ENCODE results near the gene MAP7.

Gene MAP7

DNA sequence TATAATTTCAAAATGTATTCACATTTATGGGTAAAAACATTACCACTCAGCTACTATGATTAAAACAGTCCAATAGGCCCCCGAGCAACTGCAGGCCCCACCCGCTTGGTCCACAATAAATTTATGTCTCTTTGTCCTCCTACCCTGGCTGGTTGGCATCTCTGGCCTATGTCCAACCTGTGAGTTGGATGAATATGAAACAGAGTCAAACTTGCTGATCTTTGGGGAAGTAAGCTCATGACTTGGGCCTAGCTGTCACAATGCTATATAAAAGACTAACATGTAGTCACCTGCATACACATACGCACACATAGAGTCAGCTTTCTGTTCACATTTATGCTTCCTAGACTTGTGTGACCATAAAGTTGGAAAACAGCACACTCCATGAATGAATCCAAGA, 20.5 kb downstream of the MAP7 start:
- DNase-seq (ENCODE audit: low read depth) = no peak

DNA sequence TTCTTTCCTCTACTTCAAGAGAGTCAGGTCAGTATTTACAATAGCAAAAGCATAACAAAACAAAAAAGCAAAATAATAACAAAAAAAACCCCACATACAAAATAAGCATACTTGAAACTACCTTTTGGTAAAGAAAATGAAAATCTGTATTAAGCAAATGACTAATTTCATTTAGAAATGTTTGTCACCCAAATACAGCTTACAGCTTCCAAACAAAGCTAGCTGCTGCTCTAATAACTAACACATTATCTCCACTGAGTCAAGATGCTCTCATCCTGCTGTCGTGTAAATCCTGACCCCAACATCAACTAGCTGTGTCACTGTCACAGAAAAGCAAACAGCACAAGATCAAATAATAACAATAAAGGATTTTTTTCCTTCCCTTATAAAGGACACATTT, 21.7 kb downstream of the MAP7 start:
- no peak for DNase-seq (ENCODE audit: low read depth)

DNA sequence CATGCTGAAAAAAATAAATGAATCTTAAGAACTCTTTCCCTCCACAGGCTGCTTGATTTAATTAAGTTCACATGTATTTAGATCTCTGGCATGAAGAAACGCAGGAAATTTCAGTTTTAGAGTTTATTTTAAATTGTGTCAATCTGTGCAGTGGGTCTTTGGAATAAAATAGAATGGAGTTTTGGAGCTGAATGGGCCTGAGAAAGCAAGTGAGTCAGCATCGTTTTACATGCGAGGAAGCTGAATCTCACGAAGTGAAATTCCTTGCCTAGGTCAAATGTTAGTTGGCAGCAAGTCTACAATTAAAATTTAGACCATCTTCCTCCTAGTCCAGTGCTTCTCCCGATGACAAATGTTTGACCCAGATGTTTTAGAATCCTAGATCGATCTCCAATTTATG, 22.4 kb downstream of the MAP7 start:
- no peak for DNase-seq (ENCODE audit: low read depth)

DNA sequence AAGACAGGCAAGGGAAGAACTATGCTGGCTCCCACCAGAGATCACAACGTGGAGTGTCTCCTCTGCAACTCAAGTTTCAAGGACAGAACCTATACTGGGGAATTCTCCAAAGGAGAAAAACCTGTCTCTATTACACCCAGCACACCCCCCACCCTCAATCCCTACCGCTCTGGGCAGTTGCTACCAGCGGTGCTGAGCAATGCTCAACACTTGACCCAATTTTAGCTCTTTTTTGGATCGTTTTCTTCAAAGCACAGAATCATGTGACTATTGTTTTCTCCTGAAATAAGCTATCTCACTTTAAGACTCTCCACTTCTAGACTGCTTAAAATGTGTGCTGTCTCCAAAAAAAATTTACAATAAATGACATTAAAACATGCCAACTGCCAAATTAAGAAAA, 23.3 kb downstream of the MAP7 start:
- no peak for DNase-seq (ENCODE audit: low read depth)

DNA sequence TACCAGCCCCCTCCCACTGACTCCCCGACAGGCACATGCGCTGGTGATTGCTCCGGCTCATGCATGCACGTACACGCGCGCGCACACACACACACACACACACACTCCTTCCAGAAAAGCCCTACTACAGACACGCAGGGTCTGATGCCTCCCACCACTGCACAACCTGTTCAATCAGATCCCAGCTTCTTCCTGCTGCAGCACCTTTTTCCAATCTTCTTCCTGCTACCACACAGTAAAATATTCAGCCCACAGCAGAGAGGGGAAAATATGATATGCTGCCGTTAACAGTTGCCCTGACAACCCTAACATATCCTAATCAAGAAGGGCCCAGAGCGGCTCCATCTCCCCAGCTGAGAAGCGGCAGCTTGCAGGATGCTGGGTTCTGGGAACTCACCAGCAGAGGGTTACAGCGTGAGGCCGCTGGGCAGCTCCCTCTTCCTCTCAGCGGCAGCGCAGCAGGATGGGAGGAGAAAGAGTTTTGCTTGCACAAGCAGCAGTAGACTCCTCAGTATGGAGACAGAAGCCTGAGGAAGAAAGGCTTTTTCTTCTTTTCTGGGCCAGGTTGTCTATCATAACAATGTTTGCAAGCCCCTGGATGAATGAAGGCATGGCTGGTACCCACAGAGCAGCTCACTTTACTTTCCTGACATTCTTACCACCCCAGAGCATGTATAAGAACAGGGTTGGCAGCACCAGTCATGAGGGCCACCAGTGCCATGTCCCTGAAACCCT, 23.9 kb downstream of the MAP7 start:
- DNase-seq (ENCODE audit: low read depth) = no peak

DNA sequence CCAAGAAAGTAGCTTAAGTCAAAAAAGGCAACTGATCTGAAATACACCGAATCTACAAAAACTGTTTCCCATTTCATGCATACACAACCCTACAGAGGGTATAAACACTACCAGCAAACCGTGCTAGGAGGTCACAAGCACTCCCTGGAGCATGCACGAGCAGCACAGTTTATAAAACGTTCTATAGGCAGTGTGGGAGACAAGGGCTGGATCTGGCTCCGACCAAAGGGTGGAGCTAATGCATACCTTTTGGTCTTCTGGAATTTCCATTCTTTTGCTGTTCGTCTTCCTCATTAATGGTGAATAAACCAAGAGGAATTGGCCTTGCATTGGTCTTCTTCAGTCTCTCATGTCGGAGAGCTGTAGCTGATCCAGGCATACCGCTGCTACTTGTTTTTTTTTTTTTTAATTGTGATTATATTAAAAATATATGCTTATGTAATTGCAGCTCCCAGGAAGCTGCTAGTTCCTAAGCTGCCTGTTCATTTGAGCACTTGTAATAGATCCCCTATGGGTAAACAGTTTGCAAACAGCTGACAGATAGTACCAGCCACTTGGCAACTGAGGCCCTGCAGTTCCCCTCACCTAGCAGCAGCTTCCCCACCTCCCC, 24.5 kb downstream of the MAP7 start:
- no peak for DNase-seq (ENCODE audit: low read depth)

DNA sequence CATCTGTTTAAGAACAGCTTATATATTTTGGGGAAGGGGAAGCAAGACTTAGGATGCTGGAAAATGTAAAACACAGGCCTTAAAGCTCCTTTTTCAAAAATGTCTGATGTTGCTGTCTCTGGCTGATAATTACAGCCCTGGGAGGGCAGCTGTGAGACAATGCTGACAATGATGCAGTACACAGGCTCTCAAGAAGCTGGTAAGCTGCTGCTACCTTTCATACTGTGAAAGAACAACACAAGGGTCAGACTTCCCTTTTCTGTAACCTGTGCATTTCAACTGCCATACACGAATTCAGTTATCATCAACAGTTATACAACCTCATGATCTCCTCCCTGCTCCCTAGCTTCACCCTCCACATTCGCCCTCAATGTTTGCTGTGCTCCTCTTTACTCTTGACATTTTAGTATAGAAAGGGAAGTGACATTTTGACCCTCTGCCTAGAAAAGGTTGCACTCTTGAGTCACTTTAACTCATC, 25.2 kb downstream of the MAP7 start:
- DNase-seq (ENCODE audit: low read depth) = no peak

DNA sequence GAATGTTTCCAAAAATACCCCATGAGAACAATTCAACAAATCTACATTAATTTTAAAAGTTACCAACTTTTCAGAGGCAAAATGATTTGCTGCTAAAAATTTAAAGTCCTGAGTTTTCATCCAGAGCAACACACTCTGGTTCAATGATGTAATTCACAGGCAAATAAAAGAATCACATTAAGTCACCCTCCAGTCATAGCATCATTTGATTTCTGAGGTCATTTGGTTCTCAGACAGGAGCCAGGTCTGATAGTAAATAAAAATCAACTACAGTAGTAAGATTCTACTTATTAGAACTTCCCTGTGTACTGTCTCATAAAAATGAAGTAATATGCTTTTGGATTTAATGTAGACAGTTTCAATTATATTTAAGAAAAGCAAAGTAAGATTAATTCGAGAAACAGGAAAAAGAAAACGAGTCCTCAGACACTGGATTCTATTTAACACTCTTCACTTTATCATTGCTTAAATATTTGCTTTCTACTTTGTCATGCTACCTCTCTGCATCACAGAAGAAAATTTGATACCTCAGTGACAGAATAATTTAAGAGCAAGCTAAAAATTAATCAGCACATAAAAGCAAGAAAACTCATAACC, 25.8 kb downstream of the MAP7 start:
- no peak for DNase-seq (ENCODE audit: low read depth)

DNA sequence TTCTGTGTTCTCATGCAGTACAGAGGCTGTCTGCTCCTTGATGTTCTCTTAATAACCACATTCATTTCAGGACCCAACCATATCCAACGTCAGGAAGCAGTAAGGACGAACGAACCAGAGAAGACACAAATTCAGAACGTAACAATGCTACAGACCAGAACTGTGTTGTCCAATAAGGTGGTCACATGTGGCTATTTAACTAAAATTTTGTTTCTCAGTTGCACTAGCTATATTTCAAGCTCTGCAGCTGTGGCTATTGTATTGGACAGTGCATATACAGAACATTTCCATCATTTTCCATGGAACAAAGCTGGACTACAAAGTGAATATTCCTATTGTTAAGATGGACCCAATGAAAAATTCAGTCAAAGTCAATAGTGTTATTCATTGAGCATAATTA, 27.0 kb downstream of the MAP7 start:
- no peak for DNase-seq (ENCODE audit: low read depth)

DNA sequence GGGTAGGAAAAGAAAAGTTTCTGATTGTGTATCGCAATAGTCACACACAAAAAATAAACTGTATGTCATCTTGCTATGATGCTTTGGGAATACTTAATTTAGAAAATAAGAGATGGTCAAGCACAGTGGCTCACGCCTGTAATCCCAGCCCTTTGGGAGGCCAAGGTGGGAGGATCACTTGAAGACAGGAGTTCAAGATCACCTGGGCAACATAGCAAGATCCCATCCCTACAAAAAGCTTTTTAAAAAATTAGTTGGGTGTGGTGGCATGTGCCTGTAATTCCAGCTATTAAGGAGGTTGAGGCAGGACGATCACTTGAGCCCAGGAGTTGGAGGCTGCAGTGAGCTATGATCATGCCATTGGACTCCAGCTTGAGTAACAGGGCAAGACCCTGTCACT, 27.6 kb downstream of the MAP7 start:
- no peak for DNase-seq (ENCODE audit: low read depth)

DNA sequence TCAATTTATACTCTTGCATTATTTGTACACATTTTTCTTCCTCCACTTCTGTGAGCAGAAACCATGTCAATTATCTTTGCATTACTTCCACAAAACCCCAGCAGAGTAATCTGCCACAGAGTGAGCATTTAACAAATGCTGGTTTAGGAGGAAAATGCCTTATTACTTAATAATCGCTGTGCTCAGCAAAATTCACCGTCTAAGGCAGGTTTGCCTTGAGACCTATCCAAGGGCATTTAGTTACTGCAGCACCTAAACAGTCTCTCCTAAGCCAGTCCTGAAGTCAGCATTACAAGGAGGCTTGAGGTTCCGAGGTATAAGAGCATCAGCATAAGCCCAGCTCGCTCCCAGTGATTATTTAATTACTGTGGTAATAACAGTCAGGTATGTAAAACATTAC, 28.3 kb downstream of the MAP7 start:
- no peak for DNase-seq (ENCODE audit: low read depth)

DNA sequence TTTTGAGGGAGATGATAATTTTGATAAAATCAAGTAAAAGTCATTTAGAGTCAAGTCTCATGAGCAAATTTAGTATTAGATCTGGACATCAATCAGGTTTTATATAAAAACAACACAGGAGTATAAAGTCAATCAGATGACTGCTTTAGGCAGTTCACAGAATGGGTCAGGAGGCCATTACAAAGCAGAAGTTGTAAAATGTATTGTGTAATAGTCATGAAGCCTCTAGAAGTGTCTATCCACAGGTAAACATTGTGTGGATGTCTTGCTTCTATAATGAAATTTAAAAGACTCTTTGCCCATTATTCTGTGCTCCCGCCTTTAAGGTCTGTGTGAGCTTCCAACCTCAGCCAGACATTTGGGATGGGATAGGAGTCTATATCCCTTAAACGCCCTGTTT, 28.8 kb downstream of the MAP7 start:
- DNase-seq (ENCODE audit: low read depth) = no peak

DNA sequence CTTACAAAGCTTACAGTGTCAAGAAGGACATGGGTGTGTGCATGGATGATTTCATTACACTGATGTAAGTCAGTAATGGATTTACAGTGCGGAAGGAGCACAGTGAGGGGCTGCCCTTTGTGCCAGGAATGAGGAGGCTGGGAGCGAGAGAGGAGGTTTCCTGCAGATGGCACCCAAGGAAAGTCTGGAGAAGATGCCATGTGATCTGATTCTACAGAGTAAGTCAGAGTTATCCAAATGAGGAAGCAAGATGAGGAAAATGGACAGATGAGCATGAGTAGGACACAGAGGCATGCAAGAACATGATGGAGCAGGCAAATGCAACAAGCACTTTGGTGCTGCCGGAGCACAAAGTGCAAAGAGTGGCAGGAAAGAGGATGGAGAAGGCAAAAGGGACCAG, 29.7 kb downstream of the MAP7 start:
- no peak for DNase-seq (ENCODE audit: low read depth)

DNA sequence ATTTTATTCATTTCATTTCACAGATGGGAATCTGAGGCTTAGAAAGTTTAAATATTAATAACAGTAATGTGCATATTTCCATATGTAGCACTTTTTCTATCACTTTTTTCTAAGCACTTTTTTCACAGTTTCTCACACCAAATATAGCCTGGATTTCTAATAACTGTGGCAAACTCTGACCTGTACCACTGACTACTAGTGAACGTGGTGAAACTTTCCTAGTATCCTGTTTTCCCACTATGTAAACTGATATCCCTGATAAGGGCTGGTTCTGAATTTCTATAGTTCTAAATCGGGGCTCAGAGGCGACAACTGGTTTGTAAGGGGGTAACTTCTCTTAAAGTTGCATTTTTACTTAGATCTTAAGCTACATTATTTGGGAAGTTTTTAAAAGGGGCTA, 32.6 kb downstream of the MAP7 start:
- no peak for DNase-seq (ENCODE audit: low read depth)

DNA sequence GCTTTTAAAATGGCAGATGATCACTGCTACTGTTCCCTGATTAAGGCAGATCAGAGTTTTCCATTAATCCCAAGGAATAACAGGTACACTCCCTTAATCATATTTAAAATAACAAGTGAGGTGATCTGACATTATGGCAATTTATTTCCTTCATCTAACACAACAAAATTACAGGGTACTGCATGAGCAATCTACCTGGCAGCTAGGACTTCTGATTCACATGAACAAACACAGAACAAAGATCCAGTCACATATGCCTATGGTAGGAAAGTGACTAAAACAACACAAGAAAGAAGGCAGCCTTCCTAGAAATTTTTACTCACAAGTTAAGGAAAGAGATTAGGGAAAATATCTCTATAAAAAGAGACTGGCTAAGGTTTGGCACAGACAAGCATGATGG, 33.2 kb downstream of the MAP7 start:
- DNase-seq (ENCODE audit: low read depth) = no peak

DNA sequence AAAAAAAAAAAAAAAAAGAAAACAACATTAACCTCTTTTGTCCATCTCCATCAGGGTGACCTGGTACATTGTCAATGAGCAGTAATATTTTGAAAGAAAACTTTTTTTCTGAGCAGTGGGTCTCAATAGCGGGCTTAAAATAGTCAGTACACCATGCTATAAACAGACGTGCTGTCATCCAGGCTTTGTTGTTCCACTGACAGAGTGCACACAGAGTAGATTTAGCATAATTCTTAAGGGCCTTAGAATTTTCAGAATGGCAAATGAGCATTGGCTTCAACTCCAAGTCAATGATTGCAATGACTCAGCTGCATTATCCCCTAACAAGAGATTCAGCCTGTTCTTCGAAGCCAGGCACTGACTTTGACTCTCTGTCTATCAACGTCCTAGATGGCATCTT, 35.6 kb downstream of the MAP7 start:
- DNase-seq (ENCODE audit: low read depth) = no peak

DNA sequence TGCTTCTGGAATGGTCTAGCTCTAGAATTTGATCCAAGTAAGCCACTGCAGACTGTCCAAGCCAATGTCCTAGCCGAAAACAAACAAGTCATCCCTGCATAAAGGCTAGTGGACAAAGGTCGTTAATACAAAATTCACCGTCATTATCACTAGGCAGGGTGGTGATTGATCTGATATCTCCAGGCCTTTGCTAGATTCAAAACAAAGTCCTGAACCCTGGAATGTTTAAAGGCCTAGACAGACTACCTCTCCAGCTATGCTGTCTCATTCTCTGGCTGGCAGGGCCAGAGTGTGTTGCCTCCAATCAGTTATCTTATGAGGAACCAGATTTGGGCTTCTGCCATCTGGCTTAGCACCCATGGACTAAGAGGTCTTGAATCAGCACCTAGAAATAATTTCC, 38.3 kb downstream of the MAP7 start:
- no peak for DNase-seq (ENCODE audit: low read depth)

DNA sequence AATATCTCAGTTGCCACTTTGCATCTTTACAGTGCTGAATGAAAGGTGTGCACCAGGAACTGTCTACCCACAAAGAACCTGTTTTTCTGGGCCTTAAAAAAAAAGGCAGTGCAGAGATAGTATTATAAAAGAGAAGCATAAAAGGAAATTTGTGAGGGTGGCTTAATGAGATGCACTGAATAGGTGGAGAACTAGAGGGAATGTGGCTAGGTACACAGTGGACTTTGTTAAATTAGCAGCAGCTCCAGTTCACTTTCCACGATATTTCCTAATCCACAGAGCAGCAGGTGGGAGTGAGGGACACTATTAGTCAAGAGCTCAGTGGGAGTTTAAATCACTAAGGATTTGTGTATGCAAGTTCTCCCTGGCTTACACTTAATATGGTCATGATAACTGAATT, 38.8 kb downstream of the MAP7 start:
- DNase-seq (ENCODE audit: low read depth) = no peak

DNA sequence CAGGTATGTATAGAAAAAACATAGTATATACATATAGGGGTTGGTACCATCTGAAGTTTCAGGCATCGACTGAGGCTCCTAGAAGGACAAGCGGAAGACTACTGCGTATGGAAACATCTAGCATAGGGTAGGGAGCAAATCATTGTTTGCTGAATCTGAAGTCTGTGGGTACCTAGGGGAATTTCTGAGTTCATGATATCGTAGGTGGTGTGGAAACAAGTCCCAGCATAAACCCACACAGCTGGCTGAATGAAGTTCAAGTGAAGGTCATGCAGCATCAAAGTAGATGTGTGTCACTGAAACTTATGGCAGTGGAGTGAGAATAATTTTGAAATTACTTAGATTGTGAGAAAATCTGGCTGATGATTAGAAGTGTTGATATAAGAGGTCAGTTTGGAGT, 39.4 kb downstream of the MAP7 start:
- DNase-seq (ENCODE audit: low read depth) = no peak

DNA sequence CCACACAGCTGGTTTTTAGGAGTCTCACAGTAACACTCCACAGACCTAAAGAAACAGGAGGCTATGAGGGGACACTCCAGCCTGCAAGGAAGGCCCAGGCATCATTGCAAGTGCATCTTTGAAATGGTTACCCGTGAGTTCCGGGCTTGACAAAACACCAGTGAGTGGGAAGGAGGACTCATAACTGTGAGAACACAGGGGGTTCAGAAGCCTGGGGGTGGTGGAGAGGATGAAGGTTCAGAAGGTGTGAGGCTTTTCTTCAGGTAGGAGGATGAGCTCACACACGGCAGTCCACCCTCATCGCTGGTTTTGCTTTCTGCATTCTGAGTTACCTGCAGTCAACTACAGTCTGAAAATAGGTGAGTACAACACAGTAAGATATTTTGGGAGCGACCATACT, 39.9 kb downstream of the MAP7 start:
- no peak for DNase-seq (ENCODE audit: low read depth)

DNA sequence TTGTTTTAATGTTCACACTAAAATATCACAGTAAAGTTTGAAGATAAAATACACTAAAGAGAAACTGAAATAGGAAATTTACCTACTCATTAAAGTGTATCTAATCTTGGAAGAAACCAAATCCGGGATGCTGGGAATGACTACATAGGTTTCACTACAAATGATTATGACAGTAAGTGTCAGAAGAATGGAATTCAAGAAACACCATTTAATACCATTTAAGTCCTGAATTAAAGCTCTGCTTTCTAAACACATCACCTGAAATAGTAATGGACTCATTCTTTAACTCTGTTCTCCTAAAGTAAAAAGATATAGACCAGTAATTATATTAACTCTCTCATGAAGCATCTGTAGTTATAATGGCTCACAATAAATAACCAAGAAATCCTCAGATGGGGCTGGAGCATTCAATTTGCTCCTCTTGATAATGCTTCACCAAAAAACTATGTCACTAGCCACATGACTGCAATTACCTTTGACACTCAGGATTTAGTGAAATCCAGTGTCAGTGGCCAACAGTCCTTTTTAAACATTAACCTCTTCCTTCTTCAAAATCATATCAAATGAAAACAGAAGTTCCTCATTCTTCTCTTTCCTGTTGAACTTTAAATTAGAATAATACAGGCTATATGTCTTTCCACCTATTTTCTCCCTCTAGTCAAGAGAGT, 41.4 kb downstream of the MAP7 start:
- no peak for DNase-seq (ENCODE audit: low read depth)

DNA sequence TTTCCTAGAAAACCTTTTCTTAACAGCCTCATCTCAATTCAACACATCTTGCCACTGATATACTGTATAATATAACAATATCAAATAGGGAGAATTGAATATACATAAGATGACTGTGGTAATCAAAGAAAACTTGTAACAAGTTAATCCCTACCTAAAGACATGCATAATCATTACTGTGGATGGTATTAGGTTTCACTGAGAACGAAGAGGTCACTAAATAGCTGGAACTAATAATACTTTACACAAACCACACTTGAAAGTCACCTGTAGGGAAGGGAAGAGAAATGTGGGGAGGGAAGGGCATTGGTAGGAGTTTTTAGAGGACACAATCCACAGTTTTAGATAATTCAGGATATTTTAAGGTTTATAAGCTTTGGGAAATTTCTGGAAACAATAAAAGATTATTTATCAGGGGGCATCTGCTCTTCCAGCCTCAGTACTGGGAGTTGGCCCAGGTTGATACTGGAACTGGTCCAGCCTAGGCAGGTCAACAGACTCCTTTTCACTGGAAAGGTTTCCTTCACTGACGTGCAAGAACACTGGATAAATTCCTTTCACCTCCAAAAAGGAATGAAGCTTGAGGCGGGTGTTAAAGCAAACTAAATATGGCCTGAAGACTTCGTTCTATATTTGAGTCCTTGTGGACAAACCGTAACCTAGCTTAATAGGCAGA, 44.0 kb downstream of the MAP7 start:
- DNase-seq (ENCODE audit: low read depth) = no peak
